WTC11 (cell line): Measurements from ENCODE around the gene FAM171A1. TPM values are rescaled to one million over a fixed set of nuclear protein-coding genes. Genes with fewer than 3 reads are reported as not detected.

ENCODE experiments used
- ATAC-seq: fragments of 200-7000 bp; cut with Tn5 transposase; 2 replicates; pipeline ENCODE4 v1.10.0; 2021; ENCODE audit warnings: mild to moderate bottlenecking, moderate library complexity
- CTCF ChIA-PET: fragments of 300-600 bp; sonication (Branson Sonifier 250); formaldehyde crosslinking; loops from one replicate; lab custom pipeline; 2021; ENCODE audit warnings: antibody characterized with exemption; lab: Charles Lee
- POLR2A ChIA-PET: fragments of 350-600 bp; sonication (Branson Sonifier 250); formaldehyde crosslinking; loops from one replicate; lab custom pipeline; 2021; ENCODE audit warnings: antibody characterized with exemption; lab: Charles Lee
- DNase-seq: peaks from one replicate; pipeline ENCODE4 v3.0.0; 2021; ENCODE audit warnings: low spot score
- H3K27ac Mint-ChIP-seq: 2 replicates; pipeline ENCODE4 v1.8.0; 2021; ENCODE audit warnings: mixed read lengths
- H3K27me3 Mint-ChIP-seq: 2 replicates; pipeline ENCODE4 v1.8.0; 2021; ENCODE audit warnings: low read depth, mild to moderate bottlenecking, moderate library complexity, mixed read lengths
- H3K36me3 Mint-ChIP-seq: 2 replicates; pipeline ENCODE4 v1.8.0; 2021; ENCODE audit warnings: mixed read lengths
- H3K4me1 Mint-ChIP-seq: 2 replicates; pipeline ENCODE4 v1.8.0; 2022; ENCODE audit warnings: mixed read lengths
- H3K4me3 Mint-ChIP-seq: 2 replicates; pipeline ENCODE4 v1.8.0; 2021; ENCODE audit warnings: mild to moderate bottlenecking, moderate library complexity, mixed read lengths
- H3K9me3 Mint-ChIP-seq: 2 replicates; pipeline ENCODE4 v1.8.0; 2021; ENCODE audit warnings: mixed read lengths
- CTCF ChIP-seq: fragments of 200-600 bp; IDR thresholded peaks from 2 replicates; pipeline ENCODE4 v1.8.0; 2022; ENCODE audit warnings: antibody characterized with exemption
- EMX1 ChIP-seq: fragments of 250-450 bp; sonication (Bioruptor Pico); IDR thresholded peaks from 2 replicates; pipeline ENCODE4 v1.8.0; 2021; ENCODE audit warnings: mild to moderate bottlenecking
- JAZF1 ChIP-seq: fragments of 250-450 bp; sonication (Bioruptor Pico); IDR thresholded peaks from 2 replicates; pipeline ENCODE4 v1.9.0; 2021; ENCODE audit warnings: moderate library complexity, mild to moderate bottlenecking, inconsistent platforms
- NFATC4 ChIP-seq: fragments of 250-450 bp; sonication (Bioruptor Pico); IDR thresholded peaks from 2 replicates; pipeline ENCODE4 v1.9.0; 2021; ENCODE audit warnings: mild to moderate bottlenecking
- NFE2L1 ChIP-seq: sonication (generic); formaldehyde crosslinking; IDR thresholded peaks from 2 replicates; pipeline ENCODE4 v1.8.1; 2023; ENCODE audit warnings: missing genetic modification reagents
- NFYB ChIP-seq: sonication (generic); formaldehyde crosslinking; conservative IDR thresholded peaks from 2 replicates; pipeline ENCODE4 v1.8.0; 2022; ENCODE audit warnings: low read depth, missing genetic modification reagents
- PRDM15 ChIP-seq: sonication (generic); formaldehyde crosslinking; IDR thresholded peaks from 2 replicates; pipeline ENCODE4 v1.8.0; 2022; ENCODE audit warnings: missing genetic modification reagents
- TCF7 ChIP-seq: sonication (generic); formaldehyde crosslinking; IDR thresholded peaks from 2 replicates; pipeline ENCODE4 v1.8.0; 2022; ENCODE audit warnings: mild to moderate bottlenecking, low read depth, missing genetic modification reagents, moderate library complexity
- TEAD1 ChIP-seq: sonication (generic); formaldehyde crosslinking; IDR thresholded peaks from 2 replicates; pipeline ENCODE4 v1.8.0; 2022; ENCODE audit warnings: mild to moderate bottlenecking, missing genetic modification reagents
- USF2 ChIP-seq: sonication (generic); formaldehyde crosslinking; IDR thresholded peaks from 2 replicates; pipeline ENCODE4 v1.8.1; 2023; ENCODE audit warnings: mild to moderate bottlenecking, missing genetic modification reagents, moderate library complexity
- ZBTB43 ChIP-seq: sonication (generic); formaldehyde crosslinking; IDR thresholded peaks from 2 replicates; pipeline ENCODE4 v1.8.1; 2023; ENCODE audit warnings: mild to moderate bottlenecking, missing genetic modification reagents
- ZNF121 ChIP-seq: sonication (generic); formaldehyde crosslinking; IDR thresholded peaks from 2 replicates; pipeline ENCODE4 v1.8.0; 2023; ENCODE audit warnings: missing genetic modification reagents
- ZNF219 ChIP-seq: sonication (generic); formaldehyde crosslinking; IDR thresholded peaks from 2 replicates; pipeline ENCODE4 v1.8.0; 2023; ENCODE audit warnings: missing genetic modification reagents, mild to moderate bottlenecking, borderline replicate concordance
- ZNF232 ChIP-seq: sonication (generic); formaldehyde crosslinking; IDR thresholded peaks from 2 replicates; pipeline ENCODE4 v1.8.0; 2022; ENCODE audit warnings: mild to moderate bottlenecking, missing genetic modification reagents
- ZNF317 ChIP-seq: sonication (generic); formaldehyde crosslinking; IDR thresholded peaks from 2 replicates; pipeline ENCODE4 v1.8.1; 2023; ENCODE audit warnings: low read depth, mild to moderate bottlenecking, moderate library complexity, missing genetic modification reagents, borderline replicate concordance
- ZNF416 ChIP-seq: fragments of 250-450 bp; sonication (Bioruptor Pico); IDR thresholded peaks from 2 replicates; pipeline ENCODE4 v1.9.0; 2021; ENCODE audit warnings: mild to moderate bottlenecking, inconsistent platforms
- ZNF512 ChIP-seq: sonication (generic); formaldehyde crosslinking; IDR thresholded peaks from 2 replicates; pipeline ENCODE4 v1.8.1; 2022; ENCODE audit warnings: missing genetic modification reagents, borderline replicate concordance
- total RNA-seq: library from RNA; stranded (reverse); gene quantifications from 3 replicates; pipeline ENCODE4 v1.2.3, GENCODE V29; 2021

Gene FAM171A1
- total RNA-seq, 1 experiment from 2014 or later: 33.9 TPM

GRCh38 chr10:15311569-15312280 is 59.4 kb downstream of the FAM171A1 start (continued):
- TF ChIP-seq TCF7 (no peak), NFYB (CRISPR knock-in tag) (no peak), NFE2L1 (CRISPR knock-in tag) (no peak), ZNF416 (CRISPR knock-in tag) (no peak), ZNF219 (CRISPR knock-in tag) (no peak), EMX1 (CRISPR knock-in tag) (no peak)

- CTCF ChIA-PET: no interaction called here
- H3K4me3 Mint-ChIP-seq: no peak overlapping the region
- no peak for TF ChIP-seq ZNF317 (CRISPR knock-in tag)
- TF ChIP-seq, all 79 proteins: peak for 0
- DNase-seq (no peak), ATAC-seq (no peak; the same call in 1 of the 2 replicates)
- Mint-ChIP-seq H3K9me3 (no peaks in the 10 kb centered on the region), H3K27ac (peak overlapping the region; percentile 70; the same call in 1 of the 2 replicates), H3K27me3 (no peaks in the 10 kb centered on the region), H3K36me3 (no peaks in the 10 kb centered on the region), H3K4me1 (peaks cover 48% of the 10 kb centered on the region)
- POLR2A ChIA-PET: no interaction called here
Measured at GRCh38 chr10:15310776-15311568, 60.1 kb downstream of the FAM171A1 start.

GRCh38 chr10:15309221-15309620 is 61.9 kb downstream of the FAM171A1 start:
- TF ChIP-seq USF2 (CRISPR knock-in tag) (no peak), TEAD1 (CRISPR knock-in tag) (no peak), ZNF121 (CRISPR knock-in tag) (peak; percentile 87), JAZF1 (CRISPR knock-in tag) (no peak), CTCF (no peak), NFATC4 (CRISPR knock-in tag) (no peak)
- Mint-ChIP-seq H3K4me3 (no peak overlapping the region), H3K27ac (no peak overlapping the region), H3K4me1 (peaks cover 34% of the 10 kb centered on the region), H3K27me3 (no peaks in the 10 kb centered on the region), H3K9me3 (no peaks in the 10 kb centered on the region), H3K36me3 (no peaks in the 10 kb centered on the region)
- no peak for ATAC-seq
- ChIA-PET POLR2A (no interaction called here), CTCF (no interaction called here)
- no peak for DNase-seq

- Mint-ChIP-seq H3K36me3 (no peaks in the 10 kb centered on the region), H3K27me3 (no peaks in the 10 kb centered on the region), H3K9me3 (no peaks in the 10 kb centered on the region)
- no peak for TF ChIP-seq ZNF232 (CRISPR knock-in tag)
- TF ChIP-seq, all 79 proteins: peak for 0
- Mint-ChIP-seq H3K27ac (peak overlapping the region; percentile 75; the same call in 1 of the 2 replicates), H3K4me1 (peaks cover 23% of the 10 kb centered on the region), H3K4me3 (no peak overlapping the region)
- DNase-seq: no peak
- no peak for ATAC-seq
- POLR2A ChIA-PET: no interaction called here
- CTCF ChIA-PET: no interaction called here
Measured at GRCh38 chr10:15306735-15307280, 64.3 kb downstream of the FAM171A1 start.

- DNase-seq (no peak), ATAC-seq (no peak)
- Mint-ChIP-seq H3K27me3 (no peaks in the 10 kb centered on the region), H3K4me1 (peaks cover 17% of the 10 kb centered on the region), H3K9me3 (no peaks in the 10 kb centered on the region), H3K36me3 (no peaks in the 10 kb centered on the region), H3K4me3 (no peak overlapping the region), H3K27ac (no peak overlapping the region)
- ChIA-PET POLR2A (no interaction called here), CTCF (no interaction called here)
- no peak for TF ChIP-seq ZNF512 (CRISPR knock-in tag)
- TF ChIP-seq ZBTB43 (CRISPR knock-in tag): no peak
- TF ChIP-seq PRDM15: no peak
- no peak for TF ChIP-seq NFATC4 (CRISPR knock-in tag)
Measured at GRCh38 chr10:15305634-15306033, 65.5 kb downstream of the FAM171A1 start.
